ENCODE data around the gene RHOD.

- TF ChIP-seq EZH2 (IDR thresholded peaks at IDR 0.05; ENCODE audit: low read length, unreplicated experiment) (no peak), EZH2phosphoT487 (IDR thresholded peaks at IDR 0.05; ENCODE audit: borderline replicate concordance, low read length) (no peak)
Measured at GRCh38 chr11:67041602-67042001, 15.0 kb upstream of the RHOD start.
